ENCODE data around the gene DUSP14. TPM values are rescaled to one million over a fixed set of nuclear protein-coding genes. Genes with fewer than 3 reads are reported as not detected.

DUSP14 gene
- total and polyA plus RNA-seq, 9 of the 15 experiments (the other 6 are each of a cell fraction or from before 2014, with no cell fraction given): 20.2 to 74.0 (median 31.8) TPM

DNA sequence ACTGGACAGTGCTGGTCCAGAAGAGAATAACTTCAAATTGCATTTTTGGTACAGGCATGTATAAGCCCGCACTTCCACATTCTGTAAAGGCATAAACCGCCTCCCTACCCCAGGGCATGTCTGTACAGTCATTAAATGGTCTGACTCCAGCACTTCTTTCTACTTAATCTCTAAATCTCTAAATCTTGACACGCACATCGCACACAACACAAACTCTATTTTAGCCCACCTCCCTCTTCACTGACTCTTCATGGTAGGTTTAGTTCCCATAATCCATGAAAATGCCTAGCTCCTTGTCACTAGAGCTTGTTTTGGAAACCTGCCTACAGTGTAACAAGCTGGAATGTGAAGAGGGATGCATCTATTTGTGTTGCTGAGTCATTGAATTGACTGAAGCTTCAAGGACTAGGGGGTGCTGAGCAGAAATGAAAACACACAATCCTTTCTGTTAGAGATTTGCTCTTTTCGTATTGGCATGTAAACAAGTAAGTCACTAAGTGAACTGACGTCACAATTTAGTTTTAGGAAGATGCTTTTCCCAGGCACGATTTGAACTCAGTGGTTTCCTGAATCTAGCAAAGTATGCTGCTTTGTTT is 1.6 kb upstream of the DUSP14 start (continued):
- TF ChIP-seq, protein P1, sequence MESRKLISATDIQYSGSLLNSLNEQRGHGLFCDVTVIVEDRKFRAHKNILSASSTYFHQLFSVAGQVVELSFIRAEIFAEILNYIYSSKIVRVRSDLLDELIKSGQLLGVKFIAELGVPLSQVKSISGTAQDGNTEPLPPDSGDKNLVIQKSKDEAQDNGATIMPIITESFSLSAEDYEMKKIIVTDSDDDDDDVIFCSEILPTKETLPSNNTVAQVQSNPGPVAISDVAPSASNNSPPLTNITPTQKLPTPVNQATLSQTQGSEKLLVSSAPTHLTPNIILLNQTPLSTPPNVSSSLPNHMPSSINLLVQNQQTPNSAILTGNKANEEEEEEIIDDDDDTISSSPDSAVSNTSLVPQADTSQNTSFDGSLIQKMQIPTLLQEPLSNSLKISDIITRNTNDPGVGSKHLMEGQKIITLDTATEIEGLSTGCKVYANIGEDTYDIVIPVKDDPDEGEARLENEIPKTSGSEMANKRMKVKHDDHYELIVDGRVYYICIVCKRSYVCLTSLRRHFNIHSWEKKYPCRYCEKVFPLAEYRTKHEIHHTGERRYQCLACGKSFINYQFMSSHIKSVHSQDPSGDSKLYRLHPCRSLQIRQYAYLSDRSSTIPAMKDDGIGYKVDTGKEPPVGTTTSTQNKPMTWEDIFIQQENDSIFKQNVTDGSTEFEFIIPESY (CRISPR knock-in tag; IDR thresholded peaks at IDR 0.05): no peak
- TF ChIP-seq C11orf30 (IDR thresholded peaks at IDR 0.05; ENCODE audit: low read depth) (peak; percentile 89), RCOR1 (IDR thresholded peaks at IDR 0.05; ENCODE audit: borderline replicate concordance in 1 of 2, low read depth in 2 of 2, low read length in 2 of 2) (peak in 1 of 2 experiments; percentile 52; a peak in 1 of 4 replicates), FOXK2 (conservative IDR thresholded peaks at IDR 0.05 in 1 of 2, IDR thresholded peaks at IDR 0.05 in 1 of 2; ENCODE audit: low read depth in 2 of 2) (peak; percentile 72 to 79), MAFF (IDR thresholded peaks at IDR 0.05; ENCODE audit: low read length) (peak; percentile 77), NFYB (IDR thresholded peaks at IDR 0.05; ENCODE audit: extremely low read depth, insufficient read length) (no peak), ARID1B (IDR thresholded peaks at IDR 0.05) (peak; percentile 56), SMARCC2 (IDR thresholded peaks at IDR 0.05; ENCODE audit: low read depth) (peak; percentile 61), CREM (IDR thresholded peaks at IDR 0.05; ENCODE audit: low read depth) (peak; percentile 49; the same call in 1 of the 2 replicates), HDAC1 (IDR thresholded peaks at IDR 0.05) (0 out of 4 replicates have a peak, but pooled peaks of 1 of the 2 experiments have one; percentile 17), MAFK (IDR thresholded peaks at IDR 0.05; ENCODE audit: low read length) (peak; percentile 76)
- TF ChIP-seq, protein P2, sequence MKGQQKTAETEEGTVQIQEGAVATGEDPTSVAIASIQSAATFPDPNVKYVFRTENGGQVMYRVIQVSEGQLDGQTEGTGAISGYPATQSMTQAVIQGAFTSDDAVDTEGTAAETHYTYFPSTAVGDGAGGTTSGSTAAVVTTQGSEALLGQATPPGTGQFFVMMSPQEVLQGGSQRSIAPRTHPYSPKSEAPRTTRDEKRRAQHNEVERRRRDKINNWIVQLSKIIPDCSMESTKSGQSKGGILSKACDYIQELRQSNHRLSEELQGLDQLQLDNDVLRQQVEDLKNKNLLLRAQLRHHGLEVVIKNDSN (CRISPR knock-in tag; IDR thresholded peaks at IDR 0.05): no peak
- TF ChIP-seq, protein P3, sequence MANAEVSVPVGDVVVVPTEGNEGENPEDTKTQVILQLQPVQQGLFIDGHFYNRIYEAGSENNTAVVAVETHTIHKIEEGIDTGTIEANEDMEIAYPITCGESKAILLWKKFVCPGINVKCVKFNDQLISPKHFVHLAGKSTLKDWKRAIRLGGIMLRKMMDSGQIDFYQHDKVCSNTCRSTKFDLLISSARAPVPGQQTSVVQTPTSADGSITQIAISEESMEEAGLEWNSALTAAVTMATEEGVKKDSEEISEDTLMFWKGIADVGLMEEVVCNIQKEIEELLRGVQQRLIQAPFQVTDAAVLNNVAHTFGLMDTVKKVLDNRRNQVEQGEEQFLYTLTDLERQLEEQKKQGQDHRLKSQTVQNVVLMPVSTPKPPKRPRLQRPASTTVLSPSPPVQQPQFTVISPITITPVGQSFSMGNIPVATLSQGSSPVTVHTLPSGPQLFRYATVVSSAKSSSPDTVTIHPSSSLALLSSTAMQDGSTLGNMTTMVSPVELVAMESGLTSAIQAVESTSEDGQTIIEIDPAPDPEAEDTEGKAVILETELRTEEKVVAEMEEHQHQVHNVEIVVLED (CRISPR knock-in tag; IDR thresholded peaks at IDR 0.05): no peak
- TF ChIP-seq, protein P4, sequence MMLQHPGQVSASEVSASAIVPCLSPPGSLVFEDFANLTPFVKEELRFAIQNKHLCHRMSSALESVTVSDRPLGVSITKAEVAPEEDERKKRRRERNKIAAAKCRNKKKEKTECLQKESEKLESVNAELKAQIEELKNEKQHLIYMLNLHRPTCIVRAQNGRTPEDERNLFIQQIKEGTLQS (IDR thresholded peaks at IDR 0.05): peak; percentile 58
- TF ChIP-seq, protein P4 (CRISPR knock-in tag; conservative IDR thresholded peaks at IDR 0.05): no peak
